RWPE1 (cell line): Measurements from ENCODE around the gene SCEL.
A peak's percentile ranks its signal among the peaks of the same experiment; 100 is the strongest.

Experiments
- CTCF ChIA-PET: fragments of 350-600 bp; sonication (Branson Sonifier 250); formaldehyde crosslinking; extraction: SDS; loops from one replicate; lab custom pipeline; 2021; lab: Yijun Ruan, JAX
- POLR2A ChIA-PET: fragments of 400-600 bp; formaldehyde crosslinking; extraction: SDS; loops from one replicate; lab custom pipeline; 2020; ENCODE audit warnings: antibody characterized with exemption; ENCODE audit not compliant: low non-redundant PET; lab: Yijun Ruan, JAX
- DNase-seq: peaks from one replicate; pipeline ENCODE4 v3.0.0; 2012; ENCODE audit warnings: low spot score
- H3K27ac ChIP-seq: fragments of 450-650 bp; 2 replicates; pipeline ENCODE4 v1.5.1; 2017
- TF ChIP-seq, protein P1 (sequence below): fragments of 450-650 bp; conservative IDR thresholded peaks from 2 replicates; pipeline ENCODE4 v1.5.1; 2017; ENCODE audit warnings: low read depth, mild to moderate bottlenecking

The SCEL gene

DNA sequence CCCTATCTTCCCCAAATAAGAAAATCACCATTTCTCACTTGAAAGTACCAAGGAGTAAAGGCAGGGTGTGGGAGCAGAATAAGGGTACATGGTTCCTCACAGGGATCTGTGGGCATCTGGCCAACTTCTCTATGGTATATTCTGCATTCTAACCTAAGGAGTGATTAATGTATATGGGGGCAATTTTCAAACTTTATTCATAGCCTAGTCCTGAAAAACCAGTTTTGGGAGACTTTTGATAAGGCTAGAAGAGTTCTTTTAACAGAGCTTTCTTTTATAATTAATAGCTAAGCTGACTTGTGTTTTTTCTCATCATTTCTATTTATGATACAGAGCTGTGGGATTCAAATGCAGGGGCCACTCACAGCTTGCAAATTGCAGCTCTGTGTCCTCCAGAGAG lies 852 bp downstream of the SCEL start:
- no peak overlapping the region for H3K27ac ChIP-seq
- no peak for DNase-seq
- CTCF ChIA-PET, result no interaction called here
- TF ChIP-seq, protein P1, sequence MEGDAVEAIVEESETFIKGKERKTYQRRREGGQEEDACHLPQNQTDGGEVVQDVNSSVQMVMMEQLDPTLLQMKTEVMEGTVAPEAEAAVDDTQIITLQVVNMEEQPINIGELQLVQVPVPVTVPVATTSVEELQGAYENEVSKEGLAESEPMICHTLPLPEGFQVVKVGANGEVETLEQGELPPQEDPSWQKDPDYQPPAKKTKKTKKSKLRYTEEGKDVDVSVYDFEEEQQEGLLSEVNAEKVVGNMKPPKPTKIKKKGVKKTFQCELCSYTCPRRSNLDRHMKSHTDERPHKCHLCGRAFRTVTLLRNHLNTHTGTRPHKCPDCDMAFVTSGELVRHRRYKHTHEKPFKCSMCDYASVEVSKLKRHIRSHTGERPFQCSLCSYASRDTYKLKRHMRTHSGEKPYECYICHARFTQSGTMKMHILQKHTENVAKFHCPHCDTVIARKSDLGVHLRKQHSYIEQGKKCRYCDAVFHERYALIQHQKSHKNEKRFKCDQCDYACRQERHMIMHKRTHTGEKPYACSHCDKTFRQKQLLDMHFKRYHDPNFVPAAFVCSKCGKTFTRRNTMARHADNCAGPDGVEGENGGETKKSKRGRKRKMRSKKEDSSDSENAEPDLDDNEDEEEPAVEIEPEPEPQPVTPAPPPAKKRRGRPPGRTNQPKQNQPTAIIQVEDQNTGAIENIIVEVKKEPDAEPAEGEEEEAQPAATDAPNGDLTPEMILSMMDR, result no peak
- POLR2A ChIA-PET, result no interaction called here

DNA sequence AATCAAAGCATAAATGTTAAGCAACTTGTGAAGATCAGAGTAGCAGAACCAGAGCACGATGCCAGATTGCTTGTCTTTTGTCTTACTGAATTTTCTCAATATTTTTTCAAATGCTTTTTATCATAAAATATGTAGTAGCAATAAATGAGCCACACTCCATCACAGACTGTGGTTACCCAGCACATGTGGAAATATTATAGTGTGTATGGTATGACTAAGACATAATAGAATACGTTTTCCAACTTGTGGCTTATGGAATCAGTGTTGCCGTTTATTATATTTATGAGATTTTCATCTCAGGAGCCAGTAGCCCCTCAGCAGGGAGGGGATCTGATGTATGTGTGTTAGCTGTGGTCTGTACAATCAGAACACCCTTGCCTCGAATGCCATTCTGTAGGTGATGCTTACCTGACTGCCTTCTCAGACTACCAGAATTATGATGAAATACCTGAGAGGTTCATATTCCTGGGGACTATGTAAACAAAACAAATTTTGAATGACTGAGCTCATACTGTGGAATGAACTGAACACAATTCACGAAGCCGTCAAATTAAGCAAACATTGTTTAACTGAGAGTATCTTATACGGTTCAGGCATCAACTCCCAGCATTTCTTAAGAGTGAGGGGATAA lies 1.9 kb downstream of the SCEL start:
- DNase-seq, result peak; percentile 36
- ChIA-PET CTCF (interaction anchor here (0.7 to 1.8 kb wide), 4 partner anchors 15 to 239 kb away, joined by 4 to 6 read pairs (median 4); no protein-coding TSS in a partner anchor), POLR2A (no interaction called here)
- TF ChIP-seq, protein P1, result no peak
- H3K27ac ChIP-seq, result no peak overlapping the region

GRCh38 chr13:77543711-77544110 lies 8.2 kb downstream of the SCEL start:
- H3K27ac ChIP-seq, result no peak overlapping the region
- no peak for DNase-seq
- ChIA-PET CTCF (interaction anchor here (1.3 kb wide), 1 partner anchor 65 kb away, joined by 6 read pairs; no protein-coding TSS in a partner anchor), POLR2A (no interaction called here)
- TF ChIP-seq, protein P1, result no peak

GRCh38 chr13:77544355-77544754 lies 8.8 kb downstream of the SCEL start:
- ChIA-PET POLR2A (no interaction called here), CTCF (interaction anchor here (0.6 to 1.3 kb wide), 2 partner anchors 66 to 268 kb away, joined by 4 to 6 read pairs; no protein-coding TSS in a partner anchor)
- DNase-seq, result peak; percentile 48
- peak overlapping the region; percentile 66 for H3K27ac ChIP-seq
- TF ChIP-seq, protein P1, result no peak

- CTCF ChIA-PET, result interaction anchor here (0.6 to 1.3 kb wide), 2 partner anchors 66 to 269 kb away, joined by 4 to 6 read pairs; no protein-coding TSS in a partner anchor
- no peak for DNase-seq
- TF ChIP-seq, protein P1, result no peak
- H3K27ac ChIP-seq, result peak overlapping the region; percentile 66
- POLR2A ChIA-PET, result no interaction called here
Measured at GRCh38 chr13:77544758-77545338, 9.3 kb downstream of the SCEL start.

DNA sequence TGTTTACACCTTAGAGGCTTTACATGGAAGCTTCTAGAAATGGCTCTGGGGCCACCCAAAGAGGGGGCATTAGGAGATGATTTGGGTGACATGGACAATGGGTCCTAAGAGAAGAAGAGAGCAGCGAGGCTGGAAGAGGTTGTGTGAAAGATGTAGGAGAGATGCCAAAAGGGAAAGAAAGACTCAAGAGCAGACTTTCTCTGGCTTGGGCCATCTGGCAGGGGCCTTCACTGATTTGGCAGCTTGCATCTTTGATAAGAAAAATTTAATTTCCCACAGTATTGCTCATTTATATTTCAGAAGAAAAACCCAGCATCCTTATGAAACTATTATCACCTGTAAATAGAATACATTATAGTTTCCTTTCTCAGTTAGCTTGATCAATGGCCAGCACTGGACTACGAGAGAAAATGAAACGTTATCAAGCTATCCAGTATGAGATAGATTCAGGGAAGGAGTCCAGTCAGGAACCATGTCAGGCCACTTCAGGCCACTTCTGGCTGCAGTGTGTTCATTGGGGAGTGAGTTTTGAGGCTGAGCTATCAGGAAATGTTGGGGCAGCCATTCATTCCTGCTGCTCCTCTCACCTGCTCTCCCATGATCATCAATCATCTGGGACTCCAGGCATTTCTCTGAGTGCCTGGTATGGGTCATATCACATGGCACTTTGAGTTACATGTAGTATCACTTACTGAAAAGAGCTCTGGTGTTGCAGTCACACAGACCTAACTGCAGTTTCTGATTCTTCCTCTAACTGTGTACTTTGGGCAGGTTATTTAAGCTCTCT lies 10.3 kb downstream of the SCEL start:
- ChIA-PET CTCF (no interaction called here), POLR2A (no interaction called here)
- TF ChIP-seq, protein P1, result no peak
- DNase-seq, result no peak
- H3K27ac ChIP-seq, result no peak overlapping the region
